CD4-positive, alpha-beta T cell (primary cell): ENCODE measurements around the gene CLCN3. TPM values are rescaled to one million over a fixed set of nuclear protein-coding genes. Genes with fewer than 3 reads are reported as not detected.
"Not testable (repeated sequence)": the region's sequence is repeated elsewhere in the genome, so short reads cannot be mapped to it uniquely, and the experiment has no call there.

ENCODE experiments used
- ATAC-seq: fragments of 200-7000 bp; cut with Tn5 transposase; one replicate; pipeline ENCODE4 v1.10.0; 2022; ENCODE audit warnings: mild to moderate bottlenecking; ENCODE audit not compliant: poor library complexity
- CTCF ChIA-PET: fragments of 350-600 bp; sonication (Branson Sonifier 250); formaldehyde crosslinking; loops from one replicate; lab custom pipeline; 2021; ENCODE audit warnings: antibody characterized with exemption, inconsistent platforms; lab: Charles Lee
- POLR2A ChIA-PET: fragments of 350-600 bp; sonication (Branson Sonifier 250); formaldehyde crosslinking; loops from one replicate; lab custom pipeline; 2021; ENCODE audit warnings: antibody characterized with exemption, inconsistent platforms; lab: Charles Lee
- DNase-seq, 14 experiments: peaks; one replicate each; pipeline ENCODE4 v3.0.0-alpha.2; 2013 to 2020; ENCODE audit warnings: mixed read lengths in 2 of 14
- H3K27ac ChIP-seq, 2 donors: one replicate each; pipeline versions ENCODE4 v1.5.1 to v1.7.0; 2013; ENCODE audit warnings: low read length in 2 of 2, low read depth in 1 of 2, mild to moderate bottlenecking in 1 of 2
- H3K27me3 ChIP-seq, 2 experiments: 1 replicate in 1 of 2; 2 replicates in 1 of 2; pipeline versions ENCODE4 v1.6.1 to v1.7.0; 2013; ENCODE audit warnings: low read length in 2 of 2, control low read depth in 1 of 2, mild to moderate bottlenecking in 1 of 2, moderate library complexity in 1 of 2; ENCODE audit not compliant: insufficient read depth in 2 of 2, control insufficient read depth in 1 of 2
- H3K36me3 ChIP-seq: one replicate; pipeline ENCODE4 v1.6.1; 2013; ENCODE audit warnings: low read length, control low read depth; ENCODE audit not compliant: insufficient read depth
- H3K4me1 ChIP-seq: one replicate; pipeline ENCODE4 v1.6.1; 2013; ENCODE audit warnings: low read length, control low read depth; ENCODE audit not compliant: insufficient read depth
- H3K4me3 ChIP-seq: one replicate; pipeline ENCODE4 v1.5.1; 2013; ENCODE audit warnings: mild to moderate bottlenecking, low read length, moderate library complexity
- H3K9me3 ChIP-seq, 2 experiments: 1 replicate in 1 of 2; 2 replicates in 1 of 2; pipeline versions ENCODE4 v1.6.1 to v1.7.0; 2013; ENCODE audit warnings: low read length in 2 of 2, mild to moderate bottlenecking in 2 of 2, control low read depth in 1 of 2, moderate library complexity in 1 of 2; ENCODE audit not compliant: control insufficient read depth in 1 of 2, insufficient read depth in 1 of 2
- H3K27ac Mint-ChIP-seq: one replicate; pipeline ENCODE4 v1.8.0; 2020; ENCODE audit warnings: mixed read lengths
- H3K27me3 Mint-ChIP-seq: one replicate; pipeline ENCODE4 v1.8.0; 2021; ENCODE audit warnings: mixed read lengths
- H3K36me3 Mint-ChIP-seq: one replicate; pipeline ENCODE4 v1.8.0; 2021; ENCODE audit warnings: low read depth, mixed read lengths
- H3K4me1 Mint-ChIP-seq: one replicate; pipeline ENCODE4 v1.8.0; 2021; ENCODE audit warnings: low read depth, mixed read lengths
- H3K4me3 Mint-ChIP-seq: one replicate; pipeline ENCODE4 v1.8.0; 2020; ENCODE audit warnings: mild to moderate bottlenecking, mixed read lengths
- H3K9me3 Mint-ChIP-seq: one replicate; pipeline ENCODE4 v1.8.0; 2020; ENCODE audit warnings: mixed read lengths
- CTCF ChIP-seq: fragments of 200-600 bp; IDR thresholded peaks from one replicate; pipeline ENCODE4 v1.8.0; 2022; ENCODE audit warnings: antibody characterized with exemption, mild to moderate bottlenecking
- intact Hi-C, 2 experiments: fragments of 100-400 bp; cut with DNase I in 1 of 2; cut with micrococcal nuclease in 1 of 2; formaldehyde crosslinking; loops; one replicate each; pipeline versions ENCODE4 v1.15.1 to v1.9.0; 2023 to 2025; cut with DNase I, micrococcal nuclease
- total RNA-seq, 174 experiments: library from RNA in 2 of 174; stranded (reverse) in 2 of 174; gene quantifications; one replicate each; pipeline ENCODE4 v1.2.3 and lab custom pipeline; 2021 to 2026

Gene CLCN3
- total RNA-seq, 2 experiments from 2014 or later: 9.0 to 9.2 TPM

DNA sequence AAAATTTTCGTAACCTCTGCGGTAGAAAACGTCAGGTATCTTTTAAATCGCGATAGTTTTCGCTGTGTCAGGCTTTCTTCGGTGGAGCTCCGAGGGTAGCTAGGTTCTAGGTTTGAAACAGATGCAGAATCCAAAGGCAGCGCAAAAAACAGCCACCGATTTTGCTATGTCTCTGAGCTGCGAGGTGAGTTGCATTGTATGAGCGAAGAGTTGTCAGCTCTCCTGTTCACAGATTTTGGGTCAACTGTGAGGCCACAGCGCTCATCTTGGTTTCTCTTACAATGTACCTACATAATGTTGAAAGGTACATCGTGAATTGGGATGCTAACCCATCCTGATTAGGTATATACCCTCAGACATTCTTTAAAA is 486 bp downstream of the CLCN3 start:
- POLR2A ChIA-PET: interaction anchor here (1.8 to 2.8 kb wide), 5 partner anchors 8 to 611 kb away, joined by 9 to 25 read pairs (median 11); partner anchors contain the start of genes CBR4, MFAP3L and NEK1
- H3K27ac Mint-ChIP-seq: peak overlapping the region; percentile 98
- intact Hi-C loops: loop anchor here in 1 of 2 experiments (1.0 kb wide), 1 partner anchor 39 kb away; no protein-coding TSS in a partner anchor
- Histone ChIP-seq H3K36me3 (no peaks in the 10 kb centered on the region), H3K27me3 (no peaks in the 10 kb centered on the region), H3K9me3 (no peaks in the 10 kb centered on the region), H3K4me1 (peaks cover 19% of the 10 kb centered on the region), H3K4me3 (peak overlapping the region; percentile 91), H3K27ac (peak overlapping the region; percentile 94 to 96)
- H3K4me1 Mint-ChIP-seq: peaks cover 81% of the 10 kb centered on the region
- no peaks in the 10 kb centered on the region for H3K27me3 Mint-ChIP-seq
- H3K9me3 Mint-ChIP-seq: no peaks in the 10 kb centered on the region
- ATAC-seq (peak; percentile 2), DNase-seq (peak in 11 of 14 experiments; percentile 3 to 66 (median 22))
- peak overlapping the region; percentile 98 for H3K4me3 Mint-ChIP-seq
- H3K36me3 Mint-ChIP-seq: peaks cover 17% of the 10 kb centered on the region
- CTCF ChIA-PET: interaction anchor here (0.9 to 3.9 kb wide), 3 partner anchors 8 to 40 kb away, joined by 6 to 20 read pairs (median 9); partner anchors contain the start of gene NEK1
- TF ChIP-seq CTCF: no peak

DNA sequence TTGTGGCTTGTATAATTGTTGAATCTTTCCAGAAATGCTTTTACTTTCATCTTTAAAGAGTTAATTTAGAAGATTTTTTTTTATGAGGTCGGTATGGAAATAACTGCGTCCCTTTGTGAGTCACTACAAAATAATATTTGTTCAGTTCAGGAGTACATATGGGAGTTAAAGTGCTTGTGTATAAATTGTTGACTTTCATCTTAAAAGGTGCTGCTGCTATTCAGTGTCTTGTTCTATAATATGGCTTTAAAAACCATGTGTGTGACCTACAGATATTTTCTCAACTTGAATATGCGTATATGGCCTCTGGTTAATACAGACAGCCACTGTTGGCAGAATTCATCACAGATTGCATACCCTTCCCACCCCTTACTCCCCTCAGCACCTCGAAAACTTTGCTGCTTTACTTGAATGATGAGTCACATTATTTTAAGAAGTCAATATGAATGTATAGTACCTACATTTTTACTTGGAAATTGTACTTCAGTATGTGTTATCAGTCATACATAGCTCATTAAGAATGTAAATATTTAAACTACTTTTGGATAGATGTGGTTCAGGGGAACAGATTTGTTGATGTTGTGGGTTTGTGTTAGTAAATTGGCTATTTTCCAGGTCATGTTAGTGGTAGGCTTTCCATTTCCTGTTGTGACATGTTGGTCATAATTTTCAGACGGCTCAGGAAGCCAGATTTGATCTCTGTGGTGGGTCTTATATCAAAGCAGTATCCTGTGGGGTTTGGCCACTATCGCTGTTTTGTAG is 1.5 kb downstream of the CLCN3 start:
- Mint-ChIP-seq H3K27ac (peak overlapping the region; percentile 98), H3K27me3 (no peaks in the 10 kb centered on the region), H3K4me3 (peak overlapping the region; percentile 79), H3K4me1 (peaks cover 87% of the 10 kb centered on the region), H3K9me3 (no peaks in the 10 kb centered on the region), H3K36me3 (peaks cover 17% of the 10 kb centered on the region)
- ChIA-PET CTCF (interaction anchor here (1.5 to 3.9 kb wide), 2 partner anchors 9 to 39 kb away, joined by 9 to 20 read pairs; partner anchors contain the start of gene NEK1), POLR2A (interaction anchor here (1.6 to 2.3 kb wide), 2 partner anchors 9 to 38 kb away, joined by 4 to 25 read pairs; partner anchors contain the start of gene NEK1)
- no peaks in the 10 kb centered on the region for H3K36me3 ChIP-seq
- no peaks in the 10 kb centered on the region for H3K9me3 ChIP-seq
- no peaks in the 10 kb centered on the region for H3K27me3 ChIP-seq
- DNase-seq (peak in 7 of 14 experiments; percentile 11 to 87 (median 30)), ATAC-seq (peak; percentile 7)
- H3K27ac ChIP-seq: peak overlapping the region; percentile 36
- no peak for TF ChIP-seq CTCF
- intact Hi-C loops: loop anchor here in 1 of 2 experiments (1.0 kb wide), 1 partner anchor 9 kb away; no protein-coding TSS in a partner anchor
- peak overlapping the region; percentile 91 for H3K4me3 ChIP-seq
- H3K4me1 ChIP-seq: peaks cover 23% of the 10 kb centered on the region

- Mint-ChIP-seq H3K36me3 (peaks cover 17% of the 10 kb centered on the region), H3K9me3 (no peaks in the 10 kb centered on the region), H3K4me3 (peak overlapping the region; percentile 79), H3K27me3 (no peaks in the 10 kb centered on the region), H3K27ac (peak overlapping the region; percentile 98), H3K4me1 (peaks cover 87% of the 10 kb centered on the region)
- ChIA-PET POLR2A (interaction anchor here (1.6 to 2.3 kb wide), 2 partner anchors 10 to 37 kb away, joined by 4 to 25 read pairs; partner anchors contain the start of gene NEK1), CTCF (interaction anchor here (1.5 to 3.9 kb wide), 2 partner anchors 10 to 38 kb away, joined by 9 to 20 read pairs; partner anchors contain the start of gene NEK1)
- H3K4me3 ChIP-seq: peak overlapping the region; percentile 91
- peak overlapping the region in 1 of 2 donors; percentile 31 for H3K27ac ChIP-seq
- intact Hi-C loops: loop anchor here in 1 of 2 experiments (1.0 kb wide), 1 partner anchor 9 kb away; no protein-coding TSS in a partner anchor
- ATAC-seq: no peak
- TF ChIP-seq CTCF: no peak
- H3K4me1 ChIP-seq: peaks cover 23% of the 10 kb centered on the region
- no peaks in the 10 kb centered on the region for H3K9me3 ChIP-seq
- no peaks in the 10 kb centered on the region for H3K36me3 ChIP-seq
- peak in 1 of 14 experiments; percentile 22 for DNase-seq
- H3K27me3 ChIP-seq: no peaks in the 10 kb centered on the region
These were observed 2.2 kb downstream of the CLCN3 start for GRCh38 chr4:169622566-169622965.

DNA sequence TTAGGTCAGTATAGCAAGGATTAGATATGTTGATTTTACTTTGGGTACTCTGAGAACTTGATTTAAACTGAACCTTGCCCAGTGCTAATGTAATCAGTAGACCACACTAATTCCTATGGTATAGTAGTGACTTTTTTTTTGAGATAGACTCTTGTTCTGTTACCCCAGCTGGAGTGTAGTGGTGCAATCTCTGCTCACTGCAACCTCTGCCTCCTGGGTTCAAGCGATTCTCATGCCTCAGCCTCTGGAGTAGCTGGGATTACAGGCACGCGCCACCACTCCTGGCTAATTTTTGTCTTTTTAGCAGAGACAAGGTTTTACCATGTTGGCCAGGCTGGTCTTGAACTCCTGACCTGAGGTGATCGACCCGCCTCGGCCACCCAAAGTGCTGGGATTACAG is 3.6 kb downstream of the CLCN3 start:
- intact Hi-C loops, ATAC-seq, H3K4me3 Mint-ChIP-seq, CTCF ChIA-PET, H3K9me3 Mint-ChIP-seq, H3K27me3 ChIP-seq, H3K4me3 ChIP-seq, DNase-seq, H3K27me3 Mint-ChIP-seq, H3K36me3 ChIP-seq, H3K9me3 ChIP-seq, H3K27ac ChIP-seq: not testable (repeated sequence)
- Mint-ChIP-seq H3K4me1 (peaks cover 82% of the 10 kb centered on the region), H3K27ac (peak overlapping the region; percentile 98), H3K36me3 (peaks cover 17% of the 10 kb centered on the region)
- H3K4me1 ChIP-seq: peaks cover 17% of the 10 kb centered on the region
- POLR2A ChIA-PET: interaction anchor here (1.1 kb wide), 1 partner anchor 11 kb away, joined by 3 read pairs; no protein-coding TSS in a partner anchor
